Right atrium auricular region (tissue), 2 donors: ENCODE results near the gene ADARB1. TPM values are rescaled to one million over a fixed set of nuclear protein-coding genes. Genes with fewer than 3 reads are reported as not detected.

Experiments
- DNase-seq: peaks from one replicate; pipeline ENCODE4 v3.0.0-alpha.2; 2019; ENCODE audit warnings: low spot score
- H3K27ac ChIP-seq, 2 donors: fragments of 200-600 bp; sonication (generic); 1 replicate in 1 of 2; 2 replicates in 1 of 2; pipeline ENCODE4 v1.5.1; 2016 to 2019
- H3K27me3 ChIP-seq, 2 donors: fragments of 200-600 bp; sonication (generic); one replicate each; pipeline versions ENCODE4 v1.5.1 to v1.6.0; 2017 to 2019
- H3K36me3 ChIP-seq: fragments of 200-600 bp; sonication (generic); one replicate; pipeline ENCODE4 v1.5.1; 2016
- H3K4me1 ChIP-seq, 2 donors: fragments of 200-600 bp; sonication (generic); one replicate each; pipeline versions ENCODE4 v1.5.1 to v1.6.0; 2017 to 2019
- H3K4me3 ChIP-seq, 2 donors: fragments of 200-600 bp; sonication (generic); 1 replicate in 1 of 2; 2 replicates in 1 of 2; pipeline ENCODE4 v1.5.1; 2017 to 2019; ENCODE audit warnings: mild to moderate bottlenecking in 1 of 2, moderate library complexity in 1 of 2
- H3K9me3 ChIP-seq, 2 donors: fragments of 200-600 bp; sonication (generic); one replicate each; pipeline ENCODE4 v1.5.1; 2019
- CTCF ChIP-seq, 2 donors: fragments of 200-600 bp; sonication (generic); IDR thresholded peaks; one replicate each; pipeline ENCODE4 v1.5.1; 2019; ENCODE audit warnings: antibody characterized with exemption in 2 of 2
- total RNA-seq, 2 donors: library from RNA; depleted of rRNA; stranded (reverse); fragments of >200 nt; gene quantifications; one replicate each; pipeline ENCODE4 v1.1.0, GENCODE V29; 2016

The ADARB1 gene
- total RNA-seq, 2 donors from 2014 or later, result 7.5 to 10.5 TPM

GRCh38 chr21:45241357-45241756 lies 167.0 kb downstream of the ADARB1 start:
- no peak for DNase-seq
- peaks cover 0 to 39% of the 10 kb centered on the region in 2 donors for H3K9me3 ChIP-seq
- H3K27me3 ChIP-seq, result no peaks in the 10 kb centered on the region
- no peak for TF ChIP-seq CTCF (IDR thresholded peaks at IDR 0.05)
- no peaks in the 10 kb centered on the region for H3K4me1 ChIP-seq
- H3K27ac ChIP-seq, result no peak overlapping the region
- no peak overlapping the region for H3K4me3 ChIP-seq
- no peaks in the 10 kb centered on the region for H3K36me3 ChIP-seq

- Histone ChIP-seq H3K27me3 (no peaks in the 10 kb centered on the region), H3K4me1 (peaks cover 0 to 3% of the 10 kb centered on the region in 2 donors), H3K27ac (no peak overlapping the region), H3K36me3 (no peaks in the 10 kb centered on the region), H3K9me3 (peaks cover 0 to 39% of the 10 kb centered on the region in 2 donors), H3K4me3 (no peak overlapping the region)
- no peak for TF ChIP-seq CTCF (IDR thresholded peaks at IDR 0.05)
- DNase-seq, result no peak
Observed at GRCh38 chr21:45243603-45244002, 169.2 kb downstream of the ADARB1 start.

DNA sequence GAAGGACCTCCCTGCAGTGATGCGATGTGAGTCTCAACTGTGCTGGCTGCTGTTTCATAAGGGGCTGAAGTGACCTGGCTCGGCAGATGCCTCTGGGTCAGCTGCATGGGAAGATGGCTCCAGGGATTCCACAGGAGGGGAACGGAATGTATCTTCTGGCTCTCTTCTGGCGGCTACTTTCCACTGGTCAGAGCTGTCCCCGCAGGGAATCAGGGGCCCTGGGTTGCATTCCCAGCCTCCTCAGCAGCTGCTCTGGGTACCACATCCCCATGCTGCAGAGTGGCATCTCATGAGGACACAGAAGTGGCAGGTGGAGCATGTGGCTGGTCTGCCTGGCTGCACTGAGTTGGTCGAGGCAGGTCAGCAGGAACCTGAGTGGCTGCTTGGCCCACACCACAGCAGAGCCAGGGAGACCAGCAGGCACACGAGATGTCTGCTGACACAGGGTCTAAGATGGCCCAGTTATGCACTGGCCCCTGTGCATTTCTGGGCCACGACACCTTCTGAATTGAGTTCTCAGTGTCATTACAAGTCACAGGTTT lies 170.5 kb downstream of the ADARB1 start:
- Histone ChIP-seq H3K27ac (no peak overlapping the region), H3K4me1 (peaks cover 0 to 9% of the 10 kb centered on the region in 2 donors), H3K9me3 (peaks cover 0 to 39% of the 10 kb centered on the region in 2 donors), H3K4me3 (no peak overlapping the region), H3K36me3 (no peaks in the 10 kb centered on the region), H3K27me3 (no peaks in the 10 kb centered on the region)
- TF ChIP-seq CTCF (IDR thresholded peaks at IDR 0.05), result no peak
- no peak for DNase-seq

DNA sequence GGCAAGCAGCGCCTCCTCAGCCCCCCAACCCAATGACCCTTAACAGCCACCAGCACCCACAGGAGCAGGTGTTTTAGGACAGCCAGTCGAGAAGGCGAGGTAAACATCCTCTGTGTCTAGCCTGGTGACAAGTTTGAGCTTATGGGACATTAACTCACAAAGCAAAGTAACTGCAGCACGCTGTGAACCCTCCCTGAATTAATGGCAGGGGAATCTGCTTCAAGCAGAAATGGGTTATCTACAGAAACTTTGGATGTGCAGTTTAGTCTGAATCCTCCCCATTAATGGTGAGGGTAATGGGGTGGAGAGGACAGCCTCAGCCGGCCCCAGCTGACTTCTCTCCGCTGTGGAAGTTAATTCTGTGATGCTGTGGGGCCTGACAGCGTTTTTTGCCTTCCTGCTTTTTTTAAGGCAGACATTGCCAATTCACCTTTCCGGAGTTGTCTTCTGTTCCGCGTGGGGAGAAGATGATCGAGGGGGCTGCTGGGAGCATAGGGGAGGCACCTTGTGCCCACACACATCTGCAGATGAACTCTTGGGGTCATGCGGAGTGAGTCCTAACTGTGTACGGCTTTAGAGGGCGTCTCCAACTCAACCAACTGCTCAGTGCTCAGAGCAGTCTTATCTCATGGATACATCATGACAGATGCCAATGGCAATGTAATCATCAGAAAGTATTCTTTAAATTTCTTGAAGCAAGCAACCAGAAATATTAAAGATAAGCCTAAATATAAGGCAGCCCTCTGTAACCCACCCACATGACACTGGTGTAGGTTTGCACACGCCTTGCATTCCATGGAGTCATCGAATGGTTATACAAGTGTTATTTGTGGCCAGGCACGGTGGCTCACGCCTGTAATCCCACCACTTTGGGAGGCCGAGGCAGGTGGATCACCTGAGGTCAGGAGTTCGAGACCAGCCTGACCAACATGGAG lies 172.3 kb downstream of the ADARB1 start:
- DNase-seq, result no peak
- no peak for TF ChIP-seq CTCF (IDR thresholded peaks at IDR 0.05)
- no peak overlapping the region for H3K27ac ChIP-seq
- H3K27me3 ChIP-seq, result no peaks in the 10 kb centered on the region
- H3K36me3 ChIP-seq, result no peaks in the 10 kb centered on the region
- no peak overlapping the region for H3K4me3 ChIP-seq
- H3K9me3 ChIP-seq, result peaks cover 0 to 29% of the 10 kb centered on the region in 2 donors
- H3K4me1 ChIP-seq, result peaks cover 0 to 9% of the 10 kb centered on the region in 2 donors

DNA sequence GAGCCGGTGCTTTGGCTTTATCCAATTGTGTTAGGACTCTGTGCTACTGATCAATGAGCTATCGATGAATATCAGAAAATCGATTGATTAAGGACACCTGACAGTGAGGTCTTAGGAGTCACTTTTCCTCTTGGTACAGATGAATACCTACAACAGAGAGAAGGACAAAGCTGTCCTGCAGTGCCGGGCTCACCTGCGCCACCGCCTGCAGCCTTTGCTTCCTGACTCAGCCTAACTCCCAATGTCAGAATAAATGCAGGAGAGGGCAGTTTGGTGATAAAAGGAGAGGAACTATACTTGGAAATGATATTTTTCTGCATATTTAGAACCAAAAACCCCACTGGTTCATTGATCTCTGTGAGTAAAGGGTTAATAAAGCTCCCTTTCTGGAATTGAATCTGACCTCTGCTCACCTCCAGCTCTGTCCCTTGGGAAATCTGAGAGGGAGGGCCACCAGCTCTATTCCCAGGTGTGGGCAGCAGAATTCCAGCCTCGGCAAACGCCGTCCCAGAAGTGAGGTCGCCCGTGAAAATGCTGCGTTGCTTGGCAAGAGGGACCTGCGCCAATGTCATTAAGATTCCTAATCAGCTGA lies 174.0 kb downstream of the ADARB1 start:
- no peaks in the 10 kb centered on the region for H3K27me3 ChIP-seq
- H3K4me1 ChIP-seq, result peaks cover 0 to 9% of the 10 kb centered on the region in 2 donors
- H3K27ac ChIP-seq, result no peak overlapping the region
- H3K9me3 ChIP-seq, result peaks cover 0 to 12% of the 10 kb centered on the region in 2 donors
- no peak for DNase-seq
- H3K36me3 ChIP-seq, result no peaks in the 10 kb centered on the region
- H3K4me3 ChIP-seq, result peak overlapping the region; percentile 28 to 35
- no peak for TF ChIP-seq CTCF (IDR thresholded peaks at IDR 0.05)
